Esophagus muscularis mucosa (tissue), 4 donors: ENCODE measurements around the gene MUC4. TPM values are rescaled to one million over a fixed set of nuclear protein-coding genes. Genes with fewer than 3 reads are reported as not detected.
"Not testable (repeated sequence)": the region's sequence is repeated elsewhere in the genome, so short reads cannot be mapped to it uniquely, and the experiment has no call there.

Experiments used
- DNase-seq: peaks from one replicate; pipeline ENCODE4 v3.0.0-alpha.2; 2017; ENCODE audit errors: extremely low spot score
- H3K27ac ChIP-seq, 4 donors: fragments of 200-600 bp; sonication (generic); replicated peaks in 1 of 4; 1 replicate in 3 of 4; 2 replicates in 1 of 4; pipeline ENCODE4 v1.5.1; 2016 to 2019; ENCODE audit warnings: mild to moderate bottlenecking in 1 of 4
- H3K27me3 ChIP-seq, 4 donors: fragments of 200-600 bp; sonication (generic); one replicate each; pipeline versions ENCODE4 v1.5.1 to v1.6.0; 2016 to 2019
- H3K36me3 ChIP-seq, 4 donors: fragments of 200-600 bp; sonication (generic); one replicate each; pipeline ENCODE4 v1.5.1; 2016 to 2019
- H3K4me1 ChIP-seq, 4 donors: fragments of 200-600 bp; sonication (generic); one replicate each; pipeline ENCODE4 v1.5.1; 2016 to 2019
- H3K4me3 ChIP-seq, 4 donors: fragments of 200-600 bp; sonication (generic); 1 replicate in 2 of 4; 2 replicates in 2 of 4; pipeline ENCODE4 v1.5.1; 2016 to 2019; ENCODE audit warnings: mild to moderate bottlenecking in 4 of 4, moderate library complexity in 1 of 4
- H3K9me3 ChIP-seq, 4 donors: fragments of 200-600 bp; sonication (generic); 1 replicate in 3 of 4; 2 replicates in 1 of 4; pipeline ENCODE4 v1.5.1; 2016 to 2019
- CTCF ChIP-seq, 3 experiments: fragments of 200-600 bp in 2 of 3; fragments of 450-650 bp in 1 of 3; sonication (generic) in 2 of 3; IDR thresholded peaks; one replicate each; pipeline ENCODE4 v1.5.1; 2017 to 2019; ENCODE audit warnings: antibody characterized with exemption in 3 of 3, mild to moderate bottlenecking in 2 of 3, moderate library complexity in 1 of 3
- EP300 ChIP-seq: sonication (generic); formaldehyde crosslinking; IDR thresholded peaks from one replicate; pipeline ENCODE4 v1.6.1; 2017; ENCODE audit warnings: antibody characterized with exemption
- POLR2A ChIP-seq: fragments of 450-650 bp; IDR thresholded peaks from one replicate; pipeline ENCODE4 v1.6.1; 2017; ENCODE audit warnings: antibody characterized with exemption, moderate library complexity, mild to moderate bottlenecking, low read depth
- POLR2AphosphoS5 ChIP-seq, 2 donors: sonication (generic); formaldehyde crosslinking; IDR thresholded peaks; one replicate each; pipeline ENCODE4 v1.6.1; 2017; ENCODE audit warnings: antibody characterized with exemption in 2 of 2
- WGBS: methylation state at CpG from one replicate; pipeline ENCODE4 v1.1.5; 2018; 5-methylcytosine and 5-hydroxymethylcytosine counted together
- intact Hi-C: fragments of 100-400 bp; cut with DNase I; formaldehyde crosslinking; loops from one replicate; pipeline ENCODE4 v1.15.1; 2023
- total RNA-seq, 4 donors: library from RNA; depleted of rRNA; stranded (reverse); fragments of >200 nt; gene quantifications; one replicate each; pipeline versions ENCODE4 v1.1.0 to v1.2.1, GENCODE V29; 2016

The MUC4 gene
- total RNA-seq, 4 donors from 2014 or later: 0.19 to 0.63 (median 0.42) TPM; not detected in 1

DNA sequence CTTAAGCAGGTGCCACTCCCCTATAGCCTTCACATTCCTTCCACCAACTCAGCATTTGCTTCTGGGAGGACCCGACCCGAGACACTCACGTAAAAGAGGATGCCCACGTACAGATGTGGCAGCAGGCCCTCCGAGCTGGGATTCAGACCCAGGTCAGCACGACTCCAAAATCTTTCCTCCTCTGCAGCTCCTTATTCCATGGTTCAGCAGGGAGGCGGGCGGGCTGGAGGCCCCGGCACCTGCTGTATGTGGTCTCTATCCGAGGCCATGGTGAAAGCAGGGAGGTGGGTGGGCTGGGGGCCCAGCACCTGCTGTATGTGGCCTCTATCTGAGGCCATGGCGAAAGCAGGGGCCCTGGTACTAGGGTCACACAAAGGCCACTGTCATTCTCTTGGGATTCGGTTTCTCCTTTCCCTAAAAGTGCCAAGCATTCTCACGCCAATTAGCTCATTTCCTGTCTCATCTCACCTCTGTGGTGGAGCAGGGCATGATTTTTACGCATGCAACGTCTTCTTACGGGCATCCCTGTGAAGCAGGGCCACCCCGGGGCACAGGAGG is 5.9 kb upstream of the MUC4 start:
- TF ChIP-seq POLR2A (no peak), POLR2AphosphoS5 (IDR thresholded peaks at IDR 0.05) (no peak), EP300 (no peak), CTCF (IDR thresholded peaks at IDR 0.05) (no peak)
- WGBS: 95% methylated on average over 17 of the region's 17 CpGs
- no peak overlapping the region for H3K27ac ChIP-seq
- no peak overlapping the region for H3K4me3 ChIP-seq
- H3K4me1 ChIP-seq: no peaks in the 10 kb centered on the region
- intact Hi-C loops: no loop called here
- no peaks in the 10 kb centered on the region for H3K9me3 ChIP-seq
- H3K27me3 ChIP-seq: peaks cover 0 to 30% (median 0%) of the 10 kb centered on the region in 4 donors
- DNase-seq: no peak
- no peaks in the 10 kb centered on the region for H3K36me3 ChIP-seq

GRCh38 chr3:195816276-195816913 is 4.7 kb upstream of the MUC4 start:
- H3K4me1 ChIP-seq, DNase-seq, H3K4me3 ChIP-seq, H3K9me3 ChIP-seq, H3K36me3 ChIP-seq, H3K27ac ChIP-seq, intact Hi-C loops: not testable (repeated sequence)
- 94% methylated on average over 22 of the region's 23 CpGs for WGBS
- peaks cover 0 to 35% (median 0%) of the 10 kb centered on the region in 4 donors for H3K27me3 ChIP-seq

DNA sequence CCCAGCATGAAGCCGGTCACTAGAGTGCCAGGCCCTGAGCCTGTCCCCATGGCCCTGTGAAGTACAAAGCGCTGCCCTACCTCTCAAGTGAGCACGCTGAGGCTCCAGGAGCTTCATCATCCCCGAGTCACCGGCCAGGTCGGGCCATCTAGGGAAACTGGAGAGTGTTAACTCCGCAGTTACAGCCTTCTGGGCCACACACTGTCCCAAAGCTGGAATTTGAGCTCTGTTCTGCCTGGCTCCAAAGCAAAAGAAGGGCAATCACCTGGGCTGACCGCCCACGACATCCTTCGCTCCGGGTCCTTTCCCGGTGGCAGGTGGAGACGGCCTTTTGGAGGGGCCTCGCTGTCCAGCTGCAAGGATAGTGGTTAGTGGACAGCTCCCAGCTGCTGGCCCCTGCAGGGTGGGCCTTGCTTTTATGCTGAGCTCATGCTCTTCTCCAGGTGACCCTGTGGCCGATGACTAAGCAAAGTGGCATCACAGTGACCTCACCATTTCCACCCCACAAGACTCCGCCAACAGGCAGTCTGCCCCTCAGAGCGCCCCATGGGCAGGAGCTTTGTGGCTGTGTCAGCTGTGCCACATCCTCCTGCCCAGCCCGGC is 3.5 kb upstream of the MUC4 start:
- WGBS: 82% methylated on average over 16 of the region's 18 CpGs
- no peaks in the 10 kb centered on the region for H3K9me3 ChIP-seq
- DNase-seq: no peak
- H3K27me3 ChIP-seq: peaks cover 0 to 41% (median 0%) of the 10 kb centered on the region in 4 donors
- intact Hi-C loops: no loop called here
- H3K27ac ChIP-seq: no peak overlapping the region
- TF ChIP-seq POLR2AphosphoS5 (IDR thresholded peaks at IDR 0.05) (no peak), EP300 (no peak), CTCF (IDR thresholded peaks at IDR 0.05) (no peak), POLR2A (no peak)
- H3K36me3 ChIP-seq: no peaks in the 10 kb centered on the region
- H3K4me3 ChIP-seq: no peak overlapping the region
- H3K4me1 ChIP-seq: no peaks in the 10 kb centered on the region

DNA sequence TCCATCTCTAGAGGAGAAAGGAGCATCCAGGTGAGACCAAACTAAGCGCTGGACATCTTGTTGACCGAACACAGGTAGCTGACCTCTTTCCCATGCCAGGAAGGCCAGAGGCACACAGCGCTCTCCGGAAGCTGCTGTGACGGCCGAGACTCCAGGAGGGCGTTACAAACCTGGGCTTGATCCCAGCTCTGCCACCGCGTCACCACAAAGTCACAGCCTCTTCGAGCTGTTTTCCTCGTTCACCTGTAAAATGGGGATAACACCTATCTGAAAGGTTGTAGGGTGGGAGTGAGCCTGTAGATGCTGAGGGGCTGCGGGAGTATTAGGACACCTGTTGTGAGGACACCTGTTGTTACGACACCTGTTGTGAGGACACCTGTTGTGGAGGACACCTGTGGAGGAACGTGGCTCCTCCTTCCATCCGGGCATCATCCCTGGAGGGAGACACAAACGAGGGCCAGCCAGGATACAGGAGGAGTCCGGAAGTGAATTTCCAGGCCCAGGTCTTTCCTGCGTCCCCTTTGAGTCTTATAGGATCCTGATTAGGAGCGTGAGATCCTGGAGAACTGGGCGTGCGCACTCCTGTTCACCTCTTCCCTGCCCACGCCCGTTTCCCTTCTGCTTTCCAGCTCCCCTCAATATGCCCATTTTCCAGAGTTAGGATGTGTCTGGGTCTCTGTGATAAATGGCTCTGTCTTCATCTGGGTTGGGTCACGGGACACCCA is 2.3 kb upstream of the MUC4 start:
- intact Hi-C loops: no loop called here
- H3K27ac ChIP-seq: no peak overlapping the region
- no peaks in the 10 kb centered on the region for H3K4me1 ChIP-seq
- DNase-seq: no peak
- no peak overlapping the region for H3K4me3 ChIP-seq
- H3K27me3 ChIP-seq: peaks cover 0 to 42% (median 0%) of the 10 kb centered on the region in 4 donors
- no peak for TF ChIP-seq POLR2A
- no peak for TF ChIP-seq CTCF (IDR thresholded peaks at IDR 0.05)
- TF ChIP-seq EP300: no peak
- TF ChIP-seq POLR2AphosphoS5 (IDR thresholded peaks at IDR 0.05): no peak
- 89% methylated on average over 24 of the region's 24 CpGs for WGBS
- H3K36me3 ChIP-seq: no peaks in the 10 kb centered on the region
- no peaks in the 10 kb centered on the region for H3K9me3 ChIP-seq

DNA sequence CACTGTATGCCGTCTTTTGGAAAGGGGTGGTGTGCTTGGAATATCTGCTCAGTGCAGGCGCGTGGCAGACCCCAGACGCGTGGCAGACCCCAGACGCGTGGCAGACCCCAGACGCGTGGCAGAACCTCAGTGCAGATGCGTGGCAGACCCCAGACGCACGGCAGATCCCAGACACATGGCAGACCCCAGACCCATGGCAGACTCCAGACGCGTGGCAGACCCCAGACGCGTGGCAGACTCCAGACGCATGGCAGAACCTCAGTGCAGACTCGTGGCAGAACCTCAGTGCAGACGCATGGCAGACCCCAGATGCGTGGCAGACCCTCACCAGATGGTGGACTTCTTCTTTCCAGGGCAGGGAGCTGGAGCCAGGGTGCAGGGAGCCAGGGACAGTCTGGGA is 637 bp upstream of the MUC4 start:
- no peak for DNase-seq
- Histone ChIP-seq H3K27ac (no peak overlapping the region), H3K27me3 (peaks cover 0 to 42% (median 0%) of the 10 kb centered on the region in 4 donors), H3K9me3 (no peaks in the 10 kb centered on the region), H3K36me3 (no peaks in the 10 kb centered on the region), H3K4me1 (no peaks in the 10 kb centered on the region), H3K4me3 (no peak overlapping the region)
- WGBS: 82% methylated on average over 11 of the region's 20 CpGs
- intact Hi-C loops: no loop called here
- TF ChIP-seq POLR2A: no peak
- no peak for TF ChIP-seq CTCF (IDR thresholded peaks at IDR 0.05)
- TF ChIP-seq POLR2AphosphoS5 (IDR thresholded peaks at IDR 0.05): no peak
- no peak for TF ChIP-seq EP300
